GM18511 (cell line): ENCODE data around the gene KRT8.

Experiments
- ATAC-seq: cut with Tn5 transposase; IDR thresholded peaks from one replicate; pipeline ENCODE4 v1.9.1; 2021; ENCODE audit warnings: mild to moderate bottlenecking, moderate library complexity; ENCODE audit not compliant: unreplicated experiment

The KRT8 gene

DNA sequence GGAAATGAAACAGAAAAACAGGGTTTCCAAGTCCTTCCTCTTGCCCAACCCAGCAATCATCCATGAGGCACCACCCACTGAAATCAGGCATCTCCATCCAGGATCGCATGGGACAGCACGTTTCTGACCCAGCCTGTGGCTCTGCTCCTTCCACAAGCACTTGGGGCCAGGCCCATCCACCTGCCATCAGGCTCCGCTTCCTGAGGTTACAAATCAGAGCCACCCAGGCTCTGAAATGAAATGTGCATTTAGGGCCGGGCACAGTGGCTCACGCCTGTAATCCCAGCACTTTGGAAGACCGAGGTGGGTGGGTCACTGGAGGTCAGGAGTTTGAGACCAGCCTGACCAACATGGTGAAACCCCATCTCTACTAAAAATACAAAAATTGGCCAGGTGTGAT is 55.4 kb downstream of the KRT8 start:
- ATAC-seq: no peak

DNA sequence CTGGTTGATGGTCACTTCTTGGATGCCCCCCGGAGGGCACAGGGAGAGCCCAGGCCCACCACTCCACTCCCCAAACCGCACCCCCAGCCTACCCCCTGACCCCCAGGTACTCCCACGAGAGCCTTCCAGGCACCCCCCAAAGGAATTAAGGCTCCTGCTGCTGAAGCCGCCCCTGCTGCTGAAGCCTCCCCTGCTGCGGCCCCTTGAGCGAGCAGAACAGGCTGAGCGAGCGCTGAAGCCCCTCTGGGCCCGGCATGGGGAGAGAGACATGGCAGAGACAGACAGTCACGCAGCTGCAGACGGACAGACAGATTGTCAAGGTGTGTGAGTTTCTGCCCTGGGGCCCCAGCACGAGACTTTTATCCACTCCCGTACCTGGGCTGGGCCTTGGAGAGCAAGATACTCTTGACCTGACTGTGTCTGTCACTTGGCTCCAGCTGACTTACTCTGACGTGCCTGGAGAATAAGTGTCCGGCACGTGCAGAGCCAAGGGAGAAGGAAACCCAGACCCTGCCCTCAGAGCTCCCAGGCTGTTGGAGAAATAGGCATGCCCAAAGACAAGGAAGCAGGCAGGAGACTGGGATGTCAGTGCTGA is 56.1 kb downstream of the KRT8 start, which contains the start of gene KRT78:
KRT78 (minus strand) TSS at position 334 of the 595 bp plus-strand sequence; CDS start at position 270, 64 bp downstream.
- no peak for ATAC-seq

DNA sequence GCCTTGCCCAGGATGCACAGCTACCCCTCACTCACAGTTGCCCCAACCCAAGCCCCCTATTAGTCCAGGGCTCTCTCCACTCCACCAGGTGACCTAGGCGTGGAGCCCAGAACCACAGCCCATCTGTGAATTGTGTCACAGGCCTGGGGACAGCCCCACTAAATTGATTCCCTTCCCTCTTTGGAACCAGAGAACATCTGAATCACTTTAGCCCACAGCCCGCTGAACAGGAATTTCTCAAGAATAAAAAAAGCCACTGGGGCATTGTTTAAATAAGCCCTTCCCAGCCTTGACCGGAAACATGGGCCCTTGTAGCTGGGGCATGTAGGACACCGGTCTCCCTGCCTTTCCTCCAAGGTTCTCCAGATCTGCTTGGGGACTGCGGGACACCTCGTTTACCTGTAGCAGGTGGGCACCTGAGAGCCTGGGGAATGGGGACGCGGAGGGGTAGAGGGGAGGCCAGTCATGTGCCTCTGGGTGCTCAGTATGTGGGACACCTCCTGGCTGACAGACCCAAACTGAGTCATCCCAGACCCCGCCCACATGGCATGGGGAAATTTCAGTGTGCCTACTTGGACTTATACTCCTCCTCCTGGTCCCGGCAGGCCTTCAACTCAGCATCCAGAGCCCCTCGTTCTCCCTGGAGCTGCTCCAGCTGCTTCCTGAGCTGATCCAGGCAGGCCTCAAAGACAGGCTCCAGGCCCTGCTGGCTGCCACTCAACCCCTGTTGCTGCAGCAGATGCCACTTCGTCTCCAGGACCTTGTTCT is 57.4 kb downstream of the KRT8 start:
- ATAC-seq: no peak
